ENCODE data around the gene ATP8A1. TPM values are rescaled to one million over a fixed set of nuclear protein-coding genes. Genes with fewer than 3 reads are reported as not detected.
"Not testable (repeated sequence)": the region's sequence is repeated elsewhere in the genome, so short reads cannot be mapped to it uniquely, and the experiment has no call there.

The ATP8A1 gene
- total RNA-seq, 3 donors from 2014 or later: 8.1 to 14.8 (median 11.4) TPM

DNA sequence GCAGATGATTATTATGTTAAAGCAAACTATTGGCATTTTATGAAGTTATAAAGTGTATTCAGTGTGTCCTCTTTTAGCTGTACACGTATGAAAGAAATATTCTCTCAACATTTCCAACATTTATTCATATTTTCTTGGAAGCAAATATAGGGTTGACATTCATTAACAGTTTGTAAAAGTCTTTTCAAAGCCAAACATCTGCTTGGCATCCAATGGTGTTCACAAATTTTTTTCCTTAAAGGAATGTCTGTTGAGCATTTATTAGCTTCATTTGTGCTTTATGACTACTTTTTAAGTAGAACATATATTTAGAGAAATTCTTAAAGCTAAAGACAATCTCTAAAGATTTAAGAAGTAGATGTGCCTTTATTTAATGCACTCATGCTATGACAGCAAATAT lies 176.6 kb downstream of the ATP8A1 start:
- DNase-seq (no peak), ATAC-seq (no peak)
- Mint-ChIP-seq H3K9me3 (no peaks in the 10 kb centered on the region), H3K27me3 (ENCODE audit: low read depth) (no peaks in the 10 kb centered on the region), H3K36me3 (ENCODE audit: insufficient read depth) (peaks cover 37% of the 10 kb centered on the region), H3K4me1 (ENCODE audit: low read depth) (no peaks in the 10 kb centered on the region), H3K4me3 (no peak overlapping the region)

DNA sequence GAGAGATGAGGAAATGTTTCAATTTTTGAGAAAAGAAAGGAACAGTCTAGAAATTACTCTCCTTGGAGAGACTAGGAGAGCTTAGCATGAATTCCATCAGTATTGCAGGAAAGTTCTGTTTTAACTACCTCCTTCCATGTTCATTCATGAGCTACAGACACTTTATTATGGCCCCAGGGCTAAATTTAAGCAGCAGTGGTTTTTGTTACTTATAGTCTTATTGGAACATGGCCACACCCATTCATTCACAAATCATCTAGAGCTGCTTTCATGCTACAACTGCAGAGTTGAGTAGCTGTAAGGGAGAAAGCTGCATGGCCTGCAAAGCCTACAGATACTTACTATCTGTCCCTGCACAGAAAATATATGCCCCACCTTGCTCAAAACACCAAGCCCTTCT lies 178.0 kb downstream of the ATP8A1 start:
- H3K9me3 Mint-ChIP-seq: no peaks in the 10 kb centered on the region
- H3K36me3 Mint-ChIP-seq (ENCODE audit: insufficient read depth): peaks cover 39% of the 10 kb centered on the region
- ATAC-seq: no peak
- H3K4me3 Mint-ChIP-seq: no peak overlapping the region
- DNase-seq: no peak
- H3K27me3 Mint-ChIP-seq (ENCODE audit: low read depth): no peaks in the 10 kb centered on the region
- H3K4me1 Mint-ChIP-seq (ENCODE audit: low read depth): no peaks in the 10 kb centered on the region

DNA sequence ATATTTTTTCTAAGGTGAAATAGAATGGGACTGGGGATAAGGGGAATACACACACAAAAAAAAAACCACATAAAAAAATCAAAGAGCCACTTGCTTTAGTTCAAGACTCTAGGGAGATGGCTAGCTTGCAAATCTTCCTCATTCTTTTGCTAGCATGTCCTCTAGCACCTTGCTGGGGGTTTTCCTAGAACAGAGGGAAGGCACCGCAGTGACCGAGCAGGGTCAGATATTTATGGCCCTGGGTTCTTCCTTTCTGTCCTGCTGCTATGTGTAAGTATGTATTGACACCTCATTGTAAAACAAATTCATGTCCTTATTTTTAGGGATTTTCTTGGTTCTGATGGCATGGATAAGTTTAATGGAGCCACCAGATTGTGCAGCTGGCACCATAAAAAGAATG lies 178.4 kb downstream of the ATP8A1 start:
- H3K9me3 Mint-ChIP-seq: no peaks in the 10 kb centered on the region
- no peak overlapping the region for H3K4me3 Mint-ChIP-seq
- no peaks in the 10 kb centered on the region for H3K27me3 Mint-ChIP-seq (ENCODE audit: low read depth)
- no peaks in the 10 kb centered on the region for H3K4me1 Mint-ChIP-seq (ENCODE audit: low read depth)
- DNase-seq: no peak
- H3K36me3 Mint-ChIP-seq (ENCODE audit: insufficient read depth): peaks cover 39% of the 10 kb centered on the region
- ATAC-seq: no peak

- peaks cover 31% of the 10 kb centered on the region for H3K36me3 Mint-ChIP-seq (ENCODE audit: insufficient read depth)
- no peak for DNase-seq
- no peaks in the 10 kb centered on the region for H3K4me1 Mint-ChIP-seq (ENCODE audit: low read depth)
- no peak for ATAC-seq
- no peaks in the 10 kb centered on the region for H3K9me3 Mint-ChIP-seq
- H3K4me3 Mint-ChIP-seq: no peak overlapping the region
- H3K27me3 Mint-ChIP-seq (ENCODE audit: low read depth): no peaks in the 10 kb centered on the region
Observed at GRCh38 chr4:42474406-42474805, 182.5 kb downstream of the ATP8A1 start.

GRCh38 chr4:42473071-42473684 lies 183.7 kb downstream of the ATP8A1 start:
- Mint-ChIP-seq H3K4me3 (no peak overlapping the region), H3K9me3 (no peaks in the 10 kb centered on the region), H3K27me3 (ENCODE audit: low read depth) (no peaks in the 10 kb centered on the region), H3K36me3 (ENCODE audit: insufficient read depth) (peaks cover 30% of the 10 kb centered on the region), H3K4me1 (ENCODE audit: low read depth) (no peaks in the 10 kb centered on the region)
- DNase-seq: no peak
- no peak for ATAC-seq

- no peaks in the 10 kb centered on the region for H3K27me3 Mint-ChIP-seq (ENCODE audit: low read depth)
Observed at GRCh38 chr4:42471896-42472295, 185.0 kb downstream of the ATP8A1 start.

GRCh38 chr4:42470023-42470422 lies 186.9 kb downstream of the ATP8A1 start:
- DNase-seq (no peak), ATAC-seq (no peak)
- Mint-ChIP-seq H3K4me1 (ENCODE audit: low read depth) (no peaks in the 10 kb centered on the region), H3K4me3 (no peak overlapping the region), H3K27me3 (ENCODE audit: low read depth) (no peaks in the 10 kb centered on the region), H3K36me3 (ENCODE audit: insufficient read depth) (peaks cover 25% of the 10 kb centered on the region), H3K9me3 (no peaks in the 10 kb centered on the region)

More at GRCh38 chr4:42471896-42472295, 185.0 kb downstream of the ATP8A1 start:
- H3K4me3 Mint-ChIP-seq: no peak overlapping the region
- H3K36me3 Mint-ChIP-seq (ENCODE audit: insufficient read depth): peaks cover 30% of the 10 kb centered on the region
- no peak for ATAC-seq
- H3K9me3 Mint-ChIP-seq: no peaks in the 10 kb centered on the region
- no peak for DNase-seq
- H3K4me1 Mint-ChIP-seq (ENCODE audit: low read depth): no peaks in the 10 kb centered on the region

- H3K9me3 Mint-ChIP-seq; ATAC-seq; DNase-seq; H3K4me3 Mint-ChIP-seq; H3K4me1 Mint-ChIP-seq (ENCODE audit: low read depth); H3K27me3 Mint-ChIP-seq (ENCODE audit: low read depth): not testable (repeated sequence)
- peaks cover 30% of the 10 kb centered on the region for H3K36me3 Mint-ChIP-seq (ENCODE audit: insufficient read depth)
Observed at GRCh38 chr4:42467777-42468176, 189.1 kb downstream of the ATP8A1 start.

DNA sequence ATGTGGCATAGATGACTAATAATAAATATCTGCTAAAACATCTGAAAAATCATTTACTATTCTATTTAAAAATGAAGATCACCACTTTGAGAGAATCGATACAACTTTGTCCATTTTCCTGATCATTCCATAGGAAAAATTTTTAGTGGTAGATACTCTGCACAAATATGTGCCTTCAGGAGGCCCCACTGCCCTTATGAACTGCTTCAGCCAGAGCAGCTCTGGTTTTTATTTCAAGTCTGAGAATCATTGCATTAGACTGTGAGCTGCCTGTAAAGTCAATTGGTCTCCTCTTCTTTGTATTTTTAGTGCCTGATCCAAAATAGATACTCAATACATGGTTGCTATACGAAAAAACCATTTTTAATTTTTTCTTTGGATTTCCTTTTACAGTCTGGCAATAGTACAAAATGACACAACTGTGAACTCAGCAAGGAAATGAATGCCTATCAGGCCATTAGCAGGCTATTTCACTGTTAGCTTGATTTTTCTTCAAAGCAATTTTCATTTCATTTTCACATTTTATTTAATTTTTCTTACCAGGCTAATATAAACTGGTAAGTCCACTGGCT lies 190.5 kb downstream of the ATP8A1 start:
- H3K4me1 Mint-ChIP-seq (ENCODE audit: low read depth): no peaks in the 10 kb centered on the region
- H3K27me3 Mint-ChIP-seq (ENCODE audit: low read depth): no peaks in the 10 kb centered on the region
- H3K36me3 Mint-ChIP-seq (ENCODE audit: insufficient read depth): peaks cover 36% of the 10 kb centered on the region
- H3K4me3 Mint-ChIP-seq: no peak overlapping the region
- ATAC-seq (no peak), DNase-seq (no peak)
- H3K9me3 Mint-ChIP-seq: no peaks in the 10 kb centered on the region

- Mint-ChIP-seq H3K9me3 (no peaks in the 10 kb centered on the region), H3K36me3 (ENCODE audit: insufficient read depth) (peaks cover 45% of the 10 kb centered on the region), H3K4me1 (ENCODE audit: low read depth) (no peaks in the 10 kb centered on the region), H3K27me3 (ENCODE audit: low read depth) (no peaks in the 10 kb centered on the region), H3K4me3 (no peak overlapping the region)
- DNase-seq (no peak), ATAC-seq (no peak)
Observed at GRCh38 chr4:42464550-42465094, 192.3 kb downstream of the ATP8A1 start.

- peaks cover 45% of the 10 kb centered on the region for H3K36me3 Mint-ChIP-seq (ENCODE audit: insufficient read depth)
Observed at GRCh38 chr4:42461216-42461615, 195.7 kb downstream of the ATP8A1 start.

DNA sequence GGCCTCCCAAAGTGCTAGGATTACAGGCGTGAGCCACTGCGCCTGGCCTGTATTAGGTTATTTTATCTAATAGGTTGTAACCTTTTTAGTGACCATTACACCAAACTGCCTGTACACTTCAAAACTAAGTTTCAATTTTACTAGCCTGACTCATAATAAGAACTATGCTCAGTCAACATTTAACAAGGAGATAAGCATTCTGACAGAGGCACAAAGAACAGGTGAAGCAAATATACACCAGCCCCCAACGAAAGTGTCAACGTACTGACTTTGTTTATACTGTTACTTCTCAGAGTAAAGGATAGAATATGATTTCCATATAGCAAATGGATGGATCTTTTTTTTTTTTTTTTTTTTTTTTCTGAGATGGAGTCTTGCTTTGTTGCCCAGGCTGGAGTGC lies 196.9 kb downstream of the ATP8A1 start:
- Mint-ChIP-seq H3K9me3 (no peaks in the 10 kb centered on the region), H3K36me3 (ENCODE audit: insufficient read depth) (peaks cover 49% of the 10 kb centered on the region), H3K4me1 (ENCODE audit: low read depth) (no peaks in the 10 kb centered on the region), H3K27me3 (ENCODE audit: low read depth) (no peaks in the 10 kb centered on the region), H3K4me3 (no peak overlapping the region)
- no peak for ATAC-seq
- DNase-seq: no peak

More at GRCh38 chr4:42461216-42461615, 195.7 kb downstream of the ATP8A1 start:
- H3K4me1 Mint-ChIP-seq (ENCODE audit: low read depth); H3K27me3 Mint-ChIP-seq (ENCODE audit: low read depth); H3K9me3 Mint-ChIP-seq; DNase-seq; H3K4me3 Mint-ChIP-seq; ATAC-seq: not testable (repeated sequence)

DNA sequence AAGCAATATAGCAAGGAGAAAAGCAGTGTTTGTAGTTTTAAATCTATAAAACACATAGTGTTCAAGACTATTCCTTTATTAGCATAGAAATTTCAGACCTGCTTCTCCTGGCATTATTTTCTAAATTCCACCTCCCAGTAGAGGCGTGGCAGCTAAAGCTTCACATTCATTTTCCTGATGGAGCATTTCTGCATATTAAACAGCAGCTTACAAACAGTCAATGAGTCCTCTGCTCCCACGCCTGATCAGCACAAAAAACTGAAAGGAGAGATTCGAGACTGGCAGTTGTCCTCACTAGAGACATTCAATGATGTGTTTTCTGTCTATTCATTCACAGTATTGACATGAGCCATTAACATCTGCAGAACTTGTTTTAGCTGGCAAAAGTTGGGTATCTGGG lies 198.2 kb downstream of the ATP8A1 start:
- Mint-ChIP-seq H3K4me3 (no peak overlapping the region), H3K9me3 (no peaks in the 10 kb centered on the region), H3K27me3 (ENCODE audit: low read depth) (no peaks in the 10 kb centered on the region), H3K36me3 (ENCODE audit: insufficient read depth) (peaks cover 49% of the 10 kb centered on the region), H3K4me1 (ENCODE audit: low read depth) (no peaks in the 10 kb centered on the region)
- DNase-seq (no peak), ATAC-seq (no peak)

DNA sequence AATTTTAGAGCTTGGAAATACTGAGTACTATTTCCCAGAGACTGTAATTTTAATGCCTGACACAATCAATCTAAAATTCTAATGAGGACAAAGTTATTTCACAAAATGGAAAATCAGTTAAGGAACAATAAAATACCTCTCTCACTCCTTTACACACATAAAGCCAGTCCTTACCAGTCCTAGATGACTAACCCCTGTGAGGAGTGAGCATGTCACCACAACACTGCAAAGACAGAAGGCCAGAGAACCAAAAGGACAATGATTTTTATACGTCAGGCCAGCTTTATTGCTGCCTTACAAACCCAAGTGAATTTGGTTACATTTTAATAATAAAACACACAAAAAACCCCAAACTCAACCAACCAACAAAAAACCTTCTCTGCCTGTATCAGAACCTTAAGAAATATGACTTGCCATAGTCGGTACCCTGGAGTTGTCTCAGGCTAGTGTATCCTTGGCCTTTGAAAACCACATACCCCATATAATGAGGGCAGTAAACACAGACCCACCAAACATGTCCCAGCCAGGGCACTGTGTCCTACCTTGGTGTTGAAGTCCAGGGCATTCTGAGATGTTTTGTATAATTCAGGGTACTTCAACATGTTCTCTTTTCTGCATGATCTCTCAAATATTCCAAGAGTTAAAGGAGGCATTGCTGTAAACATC lies 202.0 kb downstream of the ATP8A1 start:
- H3K4me3 Mint-ChIP-seq: no peak overlapping the region
- no peaks in the 10 kb centered on the region for H3K4me1 Mint-ChIP-seq (ENCODE audit: low read depth)
- H3K27me3 Mint-ChIP-seq (ENCODE audit: low read depth): no peaks in the 10 kb centered on the region
- no peaks in the 10 kb centered on the region for H3K9me3 Mint-ChIP-seq
- DNase-seq (no peak), ATAC-seq (no peak)
- H3K36me3 Mint-ChIP-seq (ENCODE audit: insufficient read depth): peaks cover 42% of the 10 kb centered on the region

DNA sequence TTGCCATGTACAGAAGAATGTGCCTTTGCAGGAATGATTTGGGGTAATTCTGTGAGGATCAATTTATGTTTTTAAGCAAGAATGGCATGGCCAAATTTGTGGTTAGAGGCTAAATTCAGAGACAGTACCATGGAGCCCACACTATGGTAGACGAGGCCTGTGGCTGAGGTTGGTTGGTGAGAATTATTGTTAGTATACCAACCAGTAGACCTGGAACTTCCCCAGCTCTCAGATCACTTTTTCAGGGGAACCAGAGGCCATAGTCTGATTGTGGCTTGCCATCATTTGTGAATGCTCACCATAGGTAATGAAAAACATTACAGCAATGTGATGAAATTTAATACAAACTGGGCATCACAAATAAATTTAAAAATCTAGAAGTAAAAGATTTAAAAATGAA lies 203.3 kb downstream of the ATP8A1 start:
- Mint-ChIP-seq H3K4me3 (no peak overlapping the region), H3K27me3 (ENCODE audit: low read depth) (no peaks in the 10 kb centered on the region), H3K36me3 (ENCODE audit: insufficient read depth) (peaks cover 43% of the 10 kb centered on the region), H3K4me1 (ENCODE audit: low read depth) (no peaks in the 10 kb centered on the region), H3K9me3 (no peaks in the 10 kb centered on the region)
- ATAC-seq: no peak
- DNase-seq: no peak
